BJ (cell line): ENCODE results near the gene ACTL7B. TPM values are rescaled to one million over a fixed set of nuclear protein-coding genes. Genes with fewer than 3 reads are reported as not detected.

ENCODE experiments used
- CTCF ChIA-PET: fragments of 350-600 bp; formaldehyde crosslinking; extraction: SDS; loops from one replicate; lab custom pipeline; 2021; ENCODE audit warnings: antibody characterized with exemption, inconsistent platforms; lab: Yijun Ruan, JAX
- POLR2A ChIA-PET: fragments of 300-600 bp; sonication (Branson Sonifier 250); formaldehyde crosslinking; extraction: SDS; loops from one replicate; lab custom pipeline; 2021; ENCODE audit warnings: antibody characterized with exemption; lab: Charles Lee
- DNase-seq: peaks from one replicate; pipeline ENCODE4 v3.0.0-alpha.2; 2011; ENCODE audit warnings: low read depth
- H3K27me3 ChIP-seq: 2 replicates; pipeline ENCODE4 v1.6.0; 2011; ENCODE audit warnings: low read length; ENCODE audit not compliant: control insufficient read depth, insufficient read depth
- H3K36me3 ChIP-seq: 2 replicates; pipeline ENCODE4 v1.5.1; 2011; ENCODE audit warnings: low read length; ENCODE audit not compliant: control insufficient read depth, insufficient read depth
- H3K4me3 ChIP-seq: 2 replicates; pipeline ENCODE4 v1.5.1; 2011; ENCODE audit warnings: low read depth, mild to moderate bottlenecking, control low read depth, low read length
- polyA plus RNA-seq: library from polyadenylated mRNA; depleted of rRNA; stranded (reverse); fragments of >200 nt; gene quantifications from 2 replicates; pipeline ENCODE4 v1.2.3, GENCODE V29; 2011
- TF ChIP-seq, protein P1 (sequence below): IDR thresholded peaks from 2 replicates; pipeline ENCODE4 v1.5.1; 2011; ENCODE audit warnings: low read depth, mild to moderate bottlenecking, control low read depth, inconsistent platforms, low read length, moderate library complexity; ENCODE audit not compliant: insufficient read depth

Gene ACTL7B
- polyA plus RNA-seq, 1 experiment: not detected

- ChIA-PET CTCF (interaction anchor here (1.2 to 1.4 kb wide), 2 partner anchors 8 to 38 kb away, joined by 3 read pairs; no protein-coding TSS in a partner anchor), POLR2A (no interaction called here)
- H3K36me3 ChIP-seq: no peaks in the 10 kb centered on the region
- no peaks in the 10 kb centered on the region; the same call in 1 of the 2 replicates for H3K27me3 ChIP-seq
- H3K4me3 ChIP-seq: no peak overlapping the region
- no peak for DNase-seq
- TF ChIP-seq, protein P1, sequence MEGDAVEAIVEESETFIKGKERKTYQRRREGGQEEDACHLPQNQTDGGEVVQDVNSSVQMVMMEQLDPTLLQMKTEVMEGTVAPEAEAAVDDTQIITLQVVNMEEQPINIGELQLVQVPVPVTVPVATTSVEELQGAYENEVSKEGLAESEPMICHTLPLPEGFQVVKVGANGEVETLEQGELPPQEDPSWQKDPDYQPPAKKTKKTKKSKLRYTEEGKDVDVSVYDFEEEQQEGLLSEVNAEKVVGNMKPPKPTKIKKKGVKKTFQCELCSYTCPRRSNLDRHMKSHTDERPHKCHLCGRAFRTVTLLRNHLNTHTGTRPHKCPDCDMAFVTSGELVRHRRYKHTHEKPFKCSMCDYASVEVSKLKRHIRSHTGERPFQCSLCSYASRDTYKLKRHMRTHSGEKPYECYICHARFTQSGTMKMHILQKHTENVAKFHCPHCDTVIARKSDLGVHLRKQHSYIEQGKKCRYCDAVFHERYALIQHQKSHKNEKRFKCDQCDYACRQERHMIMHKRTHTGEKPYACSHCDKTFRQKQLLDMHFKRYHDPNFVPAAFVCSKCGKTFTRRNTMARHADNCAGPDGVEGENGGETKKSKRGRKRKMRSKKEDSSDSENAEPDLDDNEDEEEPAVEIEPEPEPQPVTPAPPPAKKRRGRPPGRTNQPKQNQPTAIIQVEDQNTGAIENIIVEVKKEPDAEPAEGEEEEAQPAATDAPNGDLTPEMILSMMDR: no peak
Measured at GRCh38 chr9:108815156-108815555, 40.6 kb downstream of the ACTL7B start.

DNA sequence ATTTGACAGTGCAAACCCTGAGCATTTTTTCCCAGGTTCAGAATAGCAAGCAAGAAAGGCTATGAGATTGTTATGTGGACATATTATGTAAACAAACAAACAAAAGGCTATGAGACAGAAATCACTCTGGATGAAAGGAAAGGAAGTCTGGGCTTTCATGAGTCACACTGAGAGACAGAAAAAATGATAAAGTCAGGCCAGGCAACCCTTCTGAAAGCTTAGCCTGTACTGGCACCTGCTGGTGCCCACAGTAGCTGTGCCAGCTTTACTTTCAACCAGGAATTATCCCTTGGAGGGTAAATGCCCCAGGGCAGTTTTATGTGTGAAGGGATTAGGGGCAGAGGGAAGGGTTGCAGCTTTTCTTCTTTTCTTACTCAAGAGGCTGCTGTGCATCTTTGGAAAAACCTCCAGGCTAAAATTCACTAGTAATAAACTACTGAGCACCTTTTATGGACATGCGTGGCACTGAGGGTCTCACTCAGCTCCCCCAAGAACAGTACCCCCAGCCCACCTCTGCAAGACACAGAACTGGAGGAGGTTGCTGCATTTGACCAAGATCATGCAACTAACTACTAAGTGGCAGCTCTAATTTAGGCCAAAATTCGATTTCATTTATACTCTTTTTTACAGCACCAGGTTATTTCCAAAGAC, 41.7 kb downstream of the ACTL7B start:
- DNase-seq: no peak
- CTCF ChIA-PET: interaction anchor here (0.6 to 1.4 kb wide), 7 partner anchors 9 to 1618 kb away, joined by 3 to 10 read pairs (median 3); no protein-coding TSS in a partner anchor
- TF ChIP-seq, protein P1: peak; percentile 52
- no peak overlapping the region for H3K4me3 ChIP-seq
- no peaks in the 10 kb centered on the region; the same call in 1 of the 2 replicates for H3K27me3 ChIP-seq
- POLR2A ChIA-PET: no interaction called here
- H3K36me3 ChIP-seq: no peaks in the 10 kb centered on the region

DNA sequence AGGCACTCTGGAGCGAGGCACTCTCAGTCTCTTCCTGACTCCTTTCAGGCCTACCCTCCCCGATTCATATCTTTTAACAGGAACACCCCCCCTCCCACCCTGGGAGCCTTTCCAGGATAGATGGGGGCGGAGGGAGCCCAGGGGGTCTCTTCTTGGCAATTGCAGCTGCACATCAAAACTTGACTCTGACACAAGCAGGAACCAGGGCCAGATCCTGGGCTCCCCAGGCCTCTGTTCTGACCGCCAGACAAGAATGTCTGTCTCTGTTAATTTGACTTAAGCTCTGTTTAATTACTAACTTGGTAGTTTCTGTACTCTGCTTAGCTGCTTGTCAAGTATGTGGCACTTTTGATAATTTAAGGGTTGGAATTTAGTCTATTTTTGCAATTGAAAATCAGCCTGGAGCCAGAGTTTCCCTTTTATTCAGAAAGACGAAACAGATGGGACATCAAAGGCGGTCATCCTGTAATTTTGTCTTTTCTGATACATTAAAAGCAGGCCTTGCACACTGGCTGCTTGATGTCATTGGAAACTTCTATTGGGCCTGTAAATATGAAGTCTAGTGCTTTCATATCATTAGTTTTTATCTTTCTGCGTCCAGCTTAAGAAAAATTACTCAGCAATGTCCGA, 43.3 kb downstream of the ACTL7B start:
- no peak for DNase-seq
- Histone ChIP-seq H3K4me3 (no peak overlapping the region), H3K27me3 (no peaks in the 10 kb centered on the region; the same call in 1 of the 2 replicates), H3K36me3 (no peaks in the 10 kb centered on the region)
- ChIA-PET POLR2A (no interaction called here), CTCF (interaction anchor here (0.7 to 1.1 kb wide), 2 partner anchors 10 to 246 kb away, joined by 3 to 4 read pairs; no protein-coding TSS in a partner anchor)
- TF ChIP-seq, protein P1: no peak

GRCh38 chr9:108811944-108812343, 43.8 kb downstream of the ACTL7B start:
- TF ChIP-seq, protein P1: no peak
- Histone ChIP-seq H3K36me3 (no peaks in the 10 kb centered on the region), H3K4me3 (no peak overlapping the region), H3K27me3 (no peaks in the 10 kb centered on the region; the same call in 1 of the 2 replicates)
- DNase-seq: no peak
- ChIA-PET POLR2A (no interaction called here), CTCF (interaction anchor here (0.7 to 1.1 kb wide), 2 partner anchors 10 to 246 kb away, joined by 3 to 4 read pairs; no protein-coding TSS in a partner anchor)

DNA sequence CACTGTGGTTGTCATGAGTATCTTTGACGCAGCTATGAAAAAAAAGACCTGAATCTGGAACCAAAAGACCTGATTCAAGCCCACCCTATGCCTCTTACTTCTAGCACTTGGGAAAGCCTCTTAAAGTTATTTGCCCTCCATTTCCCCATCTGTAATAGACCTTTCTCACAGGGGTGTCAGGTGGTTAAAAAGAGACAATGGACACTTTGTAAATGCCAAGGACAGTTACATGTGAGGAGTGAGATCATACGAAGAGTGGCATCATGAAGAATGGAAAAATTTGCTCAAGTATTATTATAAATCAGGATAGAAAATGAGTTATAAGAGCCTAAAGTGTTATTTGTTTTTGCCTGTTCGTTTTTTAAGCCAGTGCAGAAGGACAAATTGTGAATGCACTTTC, 46.5 kb downstream of the ACTL7B start:
- Histone ChIP-seq H3K4me3 (no peak overlapping the region), H3K27me3 (no peaks in the 10 kb centered on the region; the same call in 1 of the 2 replicates), H3K36me3 (no peaks in the 10 kb centered on the region)
- no peak for DNase-seq
- POLR2A ChIA-PET: no interaction called here
- CTCF ChIA-PET: interaction anchor here (1.1 kb wide), 1 partner anchor 24 kb away, joined by 3 read pairs; no protein-coding TSS in a partner anchor
- TF ChIP-seq, protein P1: no peak
